ENCODE results near the gene SESN1. TPM values are rescaled to one million over a fixed set of nuclear protein-coding genes. Genes with fewer than 3 reads are reported as not detected.
"Not testable (repeated sequence)": the region's sequence is repeated elsewhere in the genome, so short reads cannot be mapped to it uniquely, and the experiment has no call there.

The SESN1 gene
- total RNA-seq, 1 experiment from 2014 or later, result 11.0 TPM

DNA sequence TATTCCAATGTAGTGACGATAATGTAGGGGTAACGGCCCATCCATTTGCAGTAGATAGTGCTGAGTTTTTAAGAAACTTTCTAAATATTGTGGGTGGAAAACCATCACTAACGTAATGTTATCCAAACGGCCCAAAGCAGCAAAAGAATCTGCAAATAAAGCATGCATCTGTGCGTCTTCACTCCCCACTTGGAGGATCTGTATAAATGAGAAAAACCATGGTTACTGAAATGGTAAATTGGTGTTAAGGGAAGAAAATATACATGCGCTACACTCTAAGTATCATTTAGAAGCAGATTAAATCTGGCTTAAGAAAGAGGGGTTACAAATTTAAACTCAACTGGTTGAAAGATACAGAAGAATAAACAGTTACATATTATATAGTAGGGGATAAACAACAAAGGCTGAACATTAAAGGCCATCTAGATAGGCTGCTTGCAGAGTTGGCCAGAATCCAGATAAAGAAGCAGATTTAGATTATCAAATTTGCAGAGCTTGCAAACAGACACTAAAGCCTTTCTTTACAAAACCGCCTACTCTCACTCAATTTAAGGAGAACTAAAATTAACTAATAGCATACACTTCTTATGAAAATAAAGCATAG is 93.3 kb downstream of the SESN1 start:
- no peak for DNase-seq (ENCODE audit: low spot score)

DNA sequence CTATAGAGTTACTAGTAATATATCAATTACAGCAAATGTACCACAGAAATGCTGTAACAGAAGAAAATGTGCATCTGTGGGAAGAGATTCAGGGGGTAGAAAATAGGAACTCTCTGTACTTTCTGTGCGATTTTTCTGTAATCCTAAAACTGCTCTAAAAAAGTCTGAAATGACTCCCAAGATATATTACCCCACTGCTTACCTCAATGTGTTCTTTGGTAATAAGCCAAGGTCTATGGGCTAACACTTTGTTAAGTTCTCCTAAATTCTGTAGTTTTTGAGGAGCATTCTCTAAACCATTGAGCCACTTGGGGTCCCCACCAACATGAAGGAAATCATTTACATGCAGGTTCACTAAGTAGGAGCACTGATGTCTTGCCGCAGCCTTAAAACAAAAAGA is 94.4 kb downstream of the SESN1 start:
- DNase-seq (ENCODE audit: low spot score), result no peak

DNA sequence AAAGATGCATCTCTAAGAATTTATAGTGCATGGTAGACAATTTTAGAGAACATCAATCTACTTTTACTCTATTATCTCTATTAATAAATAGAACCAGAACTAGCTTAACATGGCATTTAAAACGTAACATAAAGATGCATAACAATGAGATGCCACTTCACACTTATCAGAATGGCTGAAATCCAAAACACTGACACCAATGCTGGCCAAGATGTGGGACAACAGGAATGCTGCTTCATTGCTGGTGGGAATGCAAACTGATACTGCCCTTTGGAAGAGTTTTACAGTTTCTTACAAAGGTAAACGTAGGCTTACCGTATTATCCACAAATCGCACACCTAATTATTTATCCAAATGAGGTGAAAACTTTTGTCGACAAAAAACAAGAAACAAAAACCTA is 95.2 kb downstream of the SESN1 start:
- DNase-seq (ENCODE audit: low spot score), result no peak

DNA sequence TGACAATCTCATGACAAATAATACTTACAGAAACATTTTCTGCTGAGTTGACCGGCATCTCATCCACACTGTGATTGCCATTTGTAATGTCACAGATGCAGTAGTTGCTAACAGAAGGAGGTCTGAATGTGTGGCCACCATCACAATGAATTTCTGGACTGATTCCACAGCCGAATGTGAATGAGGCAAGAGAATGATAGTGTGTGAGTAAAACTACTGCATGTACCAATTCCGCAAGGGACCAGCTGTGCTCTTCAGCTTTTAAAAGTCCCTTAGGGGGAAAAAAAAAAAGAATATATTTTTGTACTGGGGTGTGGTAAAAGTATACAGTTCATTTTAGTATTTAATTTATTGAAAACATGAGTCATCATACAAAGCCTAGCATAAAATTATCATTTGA is 96.2 kb downstream of the SESN1 start:
- DNase-seq (ENCODE audit: low spot score), result no peak

DNA sequence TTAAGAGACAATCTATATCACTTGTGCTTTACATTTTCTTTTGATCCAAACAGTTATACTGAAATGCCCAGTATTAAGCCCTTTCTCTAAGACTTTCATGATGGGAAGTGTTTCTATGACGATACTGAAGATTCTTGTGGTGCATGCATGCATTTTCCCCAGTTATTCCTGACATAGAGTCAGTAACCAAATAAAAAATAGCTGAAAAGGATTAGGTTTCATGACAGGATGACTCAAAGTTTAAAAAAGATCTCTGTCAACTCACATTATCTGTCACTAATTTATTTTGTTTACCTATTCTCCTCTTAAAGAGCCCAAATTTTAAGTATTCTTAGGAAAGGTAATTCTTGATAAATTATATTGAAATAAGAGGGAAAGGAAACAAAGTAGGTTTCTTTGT is 98.4 kb downstream of the SESN1 start:
- DNase-seq (ENCODE audit: low spot score), result no peak

DNA sequence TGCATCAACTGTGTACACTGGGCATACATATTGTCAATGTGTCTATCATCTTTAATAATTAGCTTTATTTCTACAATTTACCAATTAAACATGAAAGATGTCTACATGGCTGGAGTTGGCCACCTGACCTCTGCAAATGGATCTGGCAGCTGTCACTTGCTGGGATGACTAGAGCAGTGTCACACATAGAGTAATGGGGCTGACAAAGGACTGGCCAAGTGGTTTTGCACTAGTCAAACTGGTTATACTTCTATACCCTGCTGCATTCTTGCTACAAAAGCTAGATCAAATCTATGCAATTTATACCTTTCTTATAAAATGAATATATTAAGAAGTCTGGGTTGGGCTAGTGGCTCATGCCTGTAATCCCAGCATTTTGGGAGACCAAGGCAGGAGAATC is 99.3 kb downstream of the SESN1 start:
- no peak for DNase-seq (ENCODE audit: low spot score)

DNA sequence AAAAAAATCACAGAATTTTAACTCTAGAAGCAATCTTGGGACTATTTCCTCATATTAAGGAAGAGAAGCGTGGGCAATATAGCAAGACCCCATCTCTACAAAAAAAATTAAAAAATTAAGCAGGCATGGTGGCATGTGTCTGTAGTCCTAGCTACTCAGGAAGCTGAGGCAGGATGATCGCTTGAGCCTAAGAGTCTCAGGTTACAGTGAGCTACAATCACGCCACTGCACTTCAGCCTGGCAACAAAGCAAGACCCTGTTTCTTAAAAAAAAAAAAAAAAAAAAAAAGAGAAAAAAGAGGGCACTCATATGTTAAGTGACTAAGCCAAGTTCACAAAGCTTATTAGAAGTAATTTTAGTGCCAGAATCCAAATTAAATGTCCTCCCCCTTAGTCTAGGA is 100.8 kb downstream of the SESN1 start:
- DNase-seq (ENCODE audit: low spot score), result no peak

DNA sequence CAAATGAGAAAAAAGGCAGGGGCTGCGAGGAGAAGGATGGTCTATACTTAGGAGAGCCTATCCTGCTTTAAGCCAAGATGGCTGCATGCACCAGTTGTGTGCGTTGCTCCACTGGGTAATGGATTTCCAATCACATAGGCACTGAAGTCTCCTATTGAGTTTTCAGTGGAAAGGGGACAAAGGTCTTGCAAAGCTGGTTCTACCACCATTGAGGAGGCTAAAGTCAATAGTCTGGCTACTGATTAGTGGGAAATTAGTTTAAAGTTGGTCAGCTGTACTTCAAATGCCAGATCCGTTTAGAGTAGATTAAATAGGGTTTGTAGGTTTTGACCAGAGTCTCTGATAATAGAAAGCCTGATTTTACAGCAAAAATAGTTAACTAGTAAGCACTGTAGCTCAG is 104.9 kb downstream of the SESN1 start:
- no peak for DNase-seq (ENCODE audit: low spot score)

DNA sequence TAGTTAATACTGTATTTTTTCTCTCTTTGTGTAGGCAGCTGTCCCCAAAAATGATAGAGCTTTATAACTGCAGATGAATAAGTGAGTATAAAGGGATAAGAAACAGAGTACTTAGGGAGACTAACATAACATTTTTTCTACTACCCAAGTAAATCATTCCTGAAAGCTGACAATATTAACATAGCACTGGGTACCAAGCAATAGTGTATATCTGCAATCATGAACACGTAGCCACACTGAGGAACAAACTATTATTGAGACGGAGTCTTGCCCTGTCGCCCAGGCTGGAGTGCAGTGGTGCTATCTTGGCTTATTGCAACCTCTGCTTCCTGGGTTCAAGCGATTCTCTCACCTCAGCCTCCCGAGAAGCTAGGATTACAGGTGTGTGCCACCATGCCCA is 105.9 kb downstream of the SESN1 start:
- DNase-seq (ENCODE audit: low spot score), result no peak

DNA sequence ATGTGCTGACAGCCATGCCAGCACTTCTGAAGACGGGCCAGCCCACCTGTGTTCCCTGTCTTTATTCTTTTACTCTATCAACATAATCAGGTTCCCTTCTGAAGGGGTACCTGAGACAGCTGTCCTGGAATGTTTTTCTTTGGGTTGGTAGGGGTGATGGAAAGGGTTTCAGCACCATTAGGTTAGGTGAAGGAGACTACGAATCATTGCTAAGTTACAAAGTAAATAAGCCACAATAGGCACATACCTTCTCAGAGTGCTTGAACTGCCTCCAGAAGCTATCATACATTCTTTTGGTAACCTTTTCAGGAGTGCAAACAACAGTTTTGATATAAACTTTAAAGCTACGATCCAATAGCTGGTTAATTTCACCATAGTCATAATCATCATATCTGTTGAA is 106.3 kb downstream of the SESN1 start:
- DNase-seq (ENCODE audit: low spot score), result no peak

DNA sequence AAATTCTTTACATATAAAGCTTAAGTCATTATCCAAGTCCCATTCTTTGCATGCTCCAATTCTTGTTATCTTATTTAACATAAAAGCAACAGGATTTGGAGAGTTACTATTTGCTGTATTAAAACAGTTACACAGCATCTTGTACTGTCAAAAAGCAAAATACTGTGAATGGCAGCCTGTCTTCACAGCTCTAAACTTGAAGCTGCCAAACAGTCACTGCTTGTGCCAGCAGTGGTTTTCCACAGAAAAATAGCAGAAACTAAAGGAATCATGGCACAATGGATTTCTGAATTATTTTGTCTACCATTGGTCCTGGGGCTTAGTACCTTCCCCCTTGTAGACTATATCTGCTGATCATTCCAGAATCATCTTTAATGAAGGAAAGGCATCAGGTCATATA is 107.5 kb downstream of the SESN1 start:
- DNase-seq (ENCODE audit: low spot score), result no peak

DNA sequence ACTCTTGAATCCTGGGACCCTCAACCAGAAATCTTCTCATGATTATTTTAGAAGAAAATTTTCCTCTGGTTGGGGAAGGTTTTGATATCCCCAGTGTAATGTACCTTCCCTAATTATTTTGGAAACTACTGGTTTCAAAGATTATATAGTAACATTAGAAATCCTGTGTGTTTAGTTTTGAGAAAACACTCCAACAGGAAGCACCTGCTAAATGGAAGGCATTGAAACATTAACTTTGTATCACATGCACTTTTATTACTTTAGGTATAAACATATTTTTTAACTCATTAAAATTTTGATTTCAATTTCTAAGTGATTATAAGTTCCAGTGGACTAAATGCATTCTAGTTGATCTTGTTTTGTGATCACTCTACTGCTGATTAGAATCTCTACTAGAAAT is 109.3 kb downstream of the SESN1 start:
- no peak for DNase-seq (ENCODE audit: low spot score)

DNA sequence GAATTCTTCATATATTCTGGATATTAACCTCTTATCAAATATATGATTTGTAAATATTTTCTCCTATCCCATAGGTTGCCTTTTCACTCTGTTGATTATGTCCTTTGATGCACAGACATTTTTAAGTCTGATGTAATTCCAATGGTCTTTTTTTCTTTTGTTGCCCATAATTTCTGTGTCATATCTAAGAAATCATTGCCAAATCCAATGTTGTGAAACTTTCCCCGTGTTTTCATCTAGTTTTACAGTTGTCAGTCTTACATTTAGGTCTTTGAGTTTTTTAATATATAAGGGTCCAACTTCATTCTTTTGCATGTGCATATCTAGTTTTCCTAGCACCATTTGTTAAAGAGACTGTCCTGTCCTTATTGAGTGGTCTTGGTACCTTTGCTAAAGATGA is 111.5 kb downstream of the SESN1 start:
- DNase-seq (ENCODE audit: low spot score), result no peak

DNA sequence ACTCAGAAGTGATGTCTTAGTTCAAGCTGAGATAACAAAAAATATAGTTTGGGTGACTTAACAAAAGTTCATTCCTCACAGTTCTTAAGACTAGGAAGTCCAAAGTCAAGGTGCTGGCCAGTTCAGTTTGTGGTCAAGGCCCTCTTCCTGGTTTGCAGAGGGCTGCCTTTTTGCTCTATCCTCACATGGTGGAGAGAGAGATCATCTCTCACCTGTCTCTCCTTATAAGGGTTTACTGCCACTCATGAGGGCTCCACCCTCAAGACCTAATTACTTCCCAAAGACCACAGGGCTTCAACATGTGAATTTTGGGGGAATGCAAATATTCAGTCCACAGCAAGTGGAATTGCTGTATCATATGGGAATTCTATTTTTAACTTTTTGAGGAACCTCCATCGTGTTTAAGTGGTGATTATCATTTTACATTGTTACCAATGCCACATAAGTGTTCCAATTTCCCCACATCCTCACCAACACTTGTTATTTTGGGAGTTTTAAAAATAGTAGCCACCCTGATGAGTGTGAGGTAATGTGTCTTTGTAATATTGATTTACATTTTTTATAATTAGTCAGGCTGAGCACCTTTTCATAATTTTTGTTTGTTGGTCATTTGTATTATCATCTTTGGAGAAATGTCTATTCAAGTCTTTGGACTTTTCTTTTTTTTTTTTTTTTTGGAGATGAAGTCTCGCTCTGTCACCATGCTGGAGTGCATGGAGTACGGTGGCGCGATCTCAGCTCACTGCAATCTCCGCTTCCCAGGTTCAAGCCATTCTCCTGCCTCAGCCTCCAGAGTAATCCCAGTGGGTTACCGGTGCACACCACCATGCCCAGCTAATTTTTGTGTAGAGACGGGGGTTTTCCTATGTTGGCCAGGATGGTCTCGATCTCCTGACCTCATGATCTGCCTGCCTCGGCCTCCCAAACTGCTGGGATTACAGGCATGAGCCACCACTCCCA is 112.2 kb downstream of the SESN1 start:
- no peak for DNase-seq (ENCODE audit: low spot score)

DNA sequence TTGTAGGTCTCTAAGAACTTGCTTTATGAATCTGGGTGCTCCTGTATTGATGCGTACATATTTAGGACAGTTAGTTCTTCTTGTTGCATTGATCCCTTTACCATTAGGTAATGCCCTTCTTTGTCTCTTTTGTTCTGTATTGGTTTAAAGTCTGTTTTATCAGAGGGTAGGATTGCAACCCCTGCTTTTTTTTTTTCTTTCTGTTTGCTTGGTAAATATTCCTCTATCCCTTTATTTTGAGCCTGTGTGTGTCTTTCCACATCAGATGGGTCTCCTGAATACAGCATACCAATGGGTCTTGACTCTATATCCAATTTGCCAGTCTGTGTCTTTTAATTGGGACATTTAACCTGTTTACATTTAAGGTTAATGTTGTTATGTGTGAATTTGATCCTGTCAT is 116.0 kb downstream of the SESN1 start:
- not testable (repeated sequence) for DNase-seq (ENCODE audit: low spot score)

DNA sequence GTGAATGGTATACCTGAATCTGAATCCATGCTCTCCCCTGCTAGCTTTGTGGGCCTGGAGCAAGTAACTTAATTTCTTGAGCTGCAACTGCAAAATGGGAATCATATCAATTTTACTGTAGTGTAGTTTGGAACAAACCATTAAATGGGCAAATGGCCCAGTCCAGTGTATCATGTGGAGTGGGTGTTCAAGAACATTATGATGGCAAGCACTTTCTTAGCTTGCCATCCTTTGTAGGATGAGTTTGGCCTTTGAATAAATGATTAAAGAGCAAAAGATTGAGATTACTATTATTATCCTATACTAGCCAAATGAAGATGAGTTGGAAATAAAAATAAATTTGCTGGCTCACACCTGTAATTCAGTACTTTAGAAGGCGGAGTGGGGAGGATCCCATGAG is 120.4 kb downstream of the SESN1 start:
- no peak for DNase-seq (ENCODE audit: low spot score)

DNA sequence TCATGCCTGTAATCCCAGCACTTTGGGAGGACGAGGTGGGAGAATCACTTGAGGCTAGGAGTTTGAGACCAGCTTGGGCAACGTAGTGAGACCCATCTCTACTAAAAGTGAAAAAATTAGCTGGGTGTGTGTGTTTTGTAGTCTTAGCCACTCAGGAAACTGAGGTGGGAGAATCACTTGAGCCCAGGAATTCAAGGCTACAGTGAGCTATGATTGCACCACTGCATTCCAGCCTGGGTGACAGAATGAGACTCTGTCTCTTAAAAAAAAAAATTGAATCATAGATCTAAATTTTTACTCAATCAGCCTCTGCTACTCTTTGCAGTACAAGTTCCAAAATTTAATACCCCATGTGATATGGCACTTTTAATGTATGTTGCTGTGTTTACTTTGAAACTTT is 124.9 kb downstream of the SESN1 start:
- DNase-seq (ENCODE audit: low spot score), result no peak

DNA sequence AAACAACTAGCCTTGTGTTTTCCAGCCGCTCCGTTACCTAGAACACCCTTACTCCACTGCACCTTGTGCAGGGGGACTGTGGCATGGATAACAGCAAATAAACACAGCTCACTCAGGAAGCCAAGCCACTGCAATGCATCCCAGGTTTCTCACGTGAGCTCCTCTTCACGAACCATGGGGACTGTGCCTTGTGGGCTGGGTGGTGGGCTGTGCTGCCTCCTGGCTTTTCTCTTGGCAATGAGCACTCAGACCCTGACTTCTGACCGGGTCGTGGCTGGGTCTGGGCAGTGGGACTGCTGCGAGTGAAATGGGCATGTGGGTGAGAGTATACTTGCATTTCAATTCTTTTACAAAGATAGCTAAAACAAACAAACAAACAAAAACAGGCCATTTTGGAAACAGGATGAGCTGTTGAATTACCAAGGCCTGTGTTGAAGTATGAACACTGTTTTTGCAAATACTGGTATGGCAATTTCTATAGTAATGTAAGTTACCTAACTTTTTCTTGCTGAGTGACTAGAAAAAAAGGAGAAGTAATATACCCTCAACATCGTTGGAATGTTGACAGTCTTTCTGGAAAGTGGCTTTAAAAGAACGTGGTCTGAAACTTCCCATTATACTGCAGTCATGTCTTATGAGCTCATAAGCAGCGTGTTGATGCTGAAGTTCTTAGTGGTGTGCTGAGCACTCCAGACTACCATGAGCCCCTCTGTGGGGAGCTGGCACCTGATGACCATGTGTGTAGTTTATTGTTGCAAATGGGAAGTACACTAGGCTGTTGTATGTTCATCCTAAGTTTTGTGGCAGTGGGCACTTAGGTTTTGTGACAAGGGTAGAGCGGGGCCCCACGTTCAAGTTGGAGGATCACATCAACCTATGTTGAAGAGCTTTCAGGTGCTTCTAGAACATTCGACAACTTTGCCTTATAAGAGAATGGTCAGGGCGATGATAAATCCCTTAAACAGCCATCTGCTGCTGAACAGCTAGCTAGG is 126.0 kb downstream of the SESN1 start:
- DNase-seq (ENCODE audit: low spot score), result no peak

DNA sequence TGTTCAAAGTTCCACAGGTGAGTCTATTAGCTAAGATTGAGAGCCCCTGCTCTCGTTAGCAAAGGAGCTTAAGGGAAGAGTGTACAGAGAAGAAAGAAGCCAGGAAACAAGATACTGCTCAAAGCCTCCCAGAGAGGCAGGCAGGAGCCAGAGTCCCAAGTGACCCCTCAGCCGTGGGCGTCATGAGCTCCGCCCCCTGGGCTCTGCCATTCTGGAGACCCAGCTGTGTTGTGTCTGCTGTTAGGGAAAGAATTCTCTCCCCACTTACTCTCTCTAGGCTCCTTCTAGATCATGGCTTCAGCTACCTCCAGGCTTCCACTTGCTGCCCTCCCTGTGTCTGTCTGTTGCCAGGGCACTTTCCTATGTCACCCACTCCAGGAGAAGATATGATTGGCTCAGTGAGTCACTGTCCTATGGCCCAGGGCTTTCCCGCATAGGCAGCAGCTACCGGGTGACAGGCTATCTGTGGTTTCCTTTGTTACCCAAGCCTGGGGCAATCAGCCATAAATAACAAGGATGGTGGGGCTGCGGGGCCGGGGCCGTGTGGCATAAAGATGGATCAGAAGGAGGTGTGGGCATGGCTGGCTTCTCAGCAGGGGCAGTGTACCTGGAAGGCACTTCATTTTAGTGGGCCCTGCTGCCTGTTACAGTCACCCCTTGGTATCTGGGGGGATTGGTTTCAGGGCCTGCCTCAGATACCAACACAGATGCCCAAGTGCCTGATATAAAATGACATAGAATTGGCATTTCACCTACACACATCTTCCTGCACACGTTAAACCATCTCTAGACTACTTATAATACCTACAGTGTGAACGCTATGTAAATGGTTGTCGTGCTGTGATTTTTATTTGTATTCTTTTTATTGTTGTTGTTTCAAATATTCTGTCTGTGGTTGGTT is 127.5 kb downstream of the SESN1 start:
- DNase-seq (ENCODE audit: low spot score), result peak; percentile 55

DNA sequence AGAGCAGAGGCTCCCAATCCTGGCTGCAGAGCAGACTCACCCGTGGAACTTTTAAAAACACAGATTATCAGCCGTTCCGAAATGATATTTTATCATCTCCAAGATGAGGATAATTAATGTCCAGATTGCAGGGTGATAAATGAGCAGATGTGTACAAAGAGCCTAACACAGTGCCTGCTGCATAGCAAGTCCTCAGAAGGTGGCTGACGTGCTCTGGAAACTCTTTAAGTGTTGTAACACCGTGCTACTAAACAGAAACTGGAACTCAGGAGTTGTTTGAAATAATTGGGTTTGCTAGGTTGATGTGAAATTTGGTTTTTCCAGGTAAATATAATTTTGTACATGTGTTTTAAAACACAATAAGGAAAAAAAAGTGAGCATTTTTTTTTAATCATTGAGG is 128.4 kb downstream of the SESN1 start:
- DNase-seq (ENCODE audit: low spot score), result no peak

DNA sequence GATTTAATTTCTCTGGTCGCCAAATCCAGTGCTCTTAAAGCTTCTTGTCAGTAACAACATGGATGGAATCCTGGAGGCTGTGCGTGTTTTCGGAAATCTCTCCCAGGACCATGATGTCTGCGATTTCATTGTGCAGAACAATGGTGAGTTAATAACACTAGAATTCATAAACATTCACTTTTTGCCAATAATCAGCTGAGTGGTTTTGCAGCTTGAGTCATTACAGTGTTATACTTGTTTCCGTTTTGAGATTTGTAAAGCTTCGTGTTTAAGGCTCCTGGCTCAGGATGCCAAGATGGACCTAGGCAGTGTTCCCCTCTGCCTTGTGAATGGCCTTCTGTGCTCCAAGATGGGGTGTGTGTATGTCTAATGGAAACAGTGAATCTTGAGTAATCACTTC is 132.7 kb downstream of the SESN1 start:
- DNase-seq (ENCODE audit: low spot score), result no peak
